B cell (primary cell): ENCODE data around the gene PDE3B. TPM values are rescaled to one million over a fixed set of nuclear protein-coding genes. Genes with fewer than 3 reads are reported as not detected.

Experiments
- ATAC-seq: fragments of 200-7000 bp; cut with Tn5 transposase; one replicate; pipeline ENCODE4 v1.10.0; 2021; ENCODE audit warnings: low read depth, mild to moderate bottlenecking, moderate number of reproducible peaks, moderate library complexity
- CTCF ChIA-PET: fragments of 350-600 bp; sonication (Branson Sonifier 250); formaldehyde crosslinking; loops from one replicate; lab custom pipeline; 2021; ENCODE audit warnings: antibody characterized with exemption, inconsistent platforms; lab: Charles Lee
- POLR2A ChIA-PET: fragments of 350-600 bp; sonication (Branson Sonifier 250); formaldehyde crosslinking; loops from one replicate; lab custom pipeline; 2021; ENCODE audit warnings: antibody characterized with exemption; lab: Charles Lee
- DNase-seq: peaks from one replicate; pipeline ENCODE4 v3.0.0; 2013
- H2AFZ ChIP-seq: 2 replicates; pipeline ENCODE4 v1.6.1; 2012; ENCODE audit warnings: mild to moderate bottlenecking, low read depth, low read length; ENCODE audit not compliant: insufficient read depth, poor library complexity, severe bottlenecking
- H3K27ac ChIP-seq, 2 donors: 1 replicate in 1 of 2; 2 replicates in 1 of 2; pipeline ENCODE4 v1.5.1; 2012 to 2013; ENCODE audit warnings: low read length in 2 of 2, mild to moderate bottlenecking in 2 of 2, moderate library complexity in 1 of 2
- H3K27me3 ChIP-seq, 4 experiments: fragments of 200-600 bp in 1 of 4; sonication (generic) in 1 of 4; replicated peaks in 1 of 4; 1 replicate in 2 of 4; 2 replicates in 2 of 4; pipeline versions ENCODE4 v1.6.1 to v1.7.0; 2013 to 2016; ENCODE audit warnings: low read length in 3 of 4, mild to moderate bottlenecking in 2 of 4, mixed read lengths in 1 of 4, moderate library complexity in 1 of 4; ENCODE audit not compliant: insufficient read depth in 4 of 4, control insufficient read depth in 3 of 4; ENCODE audit errors: control extremely low read depth in 1 of 4
- H3K36me3 ChIP-seq, 2 experiments: replicated peaks in 1 of 2; 1 replicate in 1 of 2; 2 replicates in 1 of 2; pipeline versions ENCODE4 v1.6.1 to v1.7.1; 2013; ENCODE audit warnings: low read length in 1 of 2; ENCODE audit not compliant: insufficient read depth in 2 of 2, control insufficient read depth in 1 of 2; ENCODE audit errors: control extremely low read depth in 1 of 2, extremely low read depth in 1 of 2
- H3K4me1 ChIP-seq, 2 donors: fragments of 200-600 bp in 1 of 2; sonication (generic) in 1 of 2; 1 replicate in 1 of 2; 2 replicates in 1 of 2; pipeline versions ENCODE4 v1.5.1 to v1.6.1; 2013 to 2017; ENCODE audit warnings: low read length in 2 of 2; ENCODE audit not compliant: control insufficient read depth in 2 of 2, insufficient read depth in 2 of 2
- H3K4me2 ChIP-seq: replicated peaks from 2 replicates; pipeline ENCODE3; 2012; ENCODE audit warnings: mild to moderate bottlenecking, low read depth, low read length; ENCODE audit not compliant: poor library complexity, severe bottlenecking
- H3K4me3 ChIP-seq, 5 experiments: fragments of 200-600 bp in 1 of 5; sonication (generic) in 1 of 5; 1 replicate in 3 of 5; 2 replicates in 2 of 5; pipeline versions ENCODE4 v1.5.1 to v1.7.0; 2011 to 2016; ENCODE audit warnings: low read length in 4 of 5, mild to moderate bottlenecking in 4 of 5, low read depth in 2 of 5, control low read depth in 1 of 5, moderate library complexity in 1 of 5; ENCODE audit not compliant: insufficient read depth in 1 of 5; ENCODE audit errors: control extremely low read depth in 1 of 5, extremely low read depth in 1 of 5
- H3K79me2 ChIP-seq: fragments of 200-600 bp; sonication (generic); one replicate; pipeline ENCODE4 v1.6.0; 2016; ENCODE audit warnings: low read length; ENCODE audit not compliant: control insufficient read depth, insufficient read depth
- H3K9ac ChIP-seq: fragments of 200-600 bp; sonication (generic); 2 replicates; pipeline ENCODE4 v1.6.1; 2017; ENCODE audit warnings: mild to moderate bottlenecking, low read length, moderate library complexity
- H3K9me3 ChIP-seq, 3 donors: one replicate each; pipeline versions ENCODE4 v1.6.1 to v1.7.1; 2013; ENCODE audit warnings: low read length in 2 of 3; ENCODE audit not compliant: control insufficient read depth in 2 of 3, insufficient read depth in 1 of 3; ENCODE audit errors: control extremely low read depth in 1 of 3
- H4K20me1 ChIP-seq: 2 replicates; pipeline ENCODE4 v1.6.0; 2012; ENCODE audit warnings: mild to moderate bottlenecking, low read length; ENCODE audit not compliant: insufficient read depth, control insufficient read depth, poor library complexity, severe bottlenecking
- H3K27ac Mint-ChIP-seq: one replicate; pipeline ENCODE4 v1.8.0; 2021; ENCODE audit warnings: mixed read lengths
- H3K27me3 Mint-ChIP-seq: one replicate; pipeline ENCODE4 v1.8.0; 2021; ENCODE audit warnings: mixed read lengths
- H3K4me1 Mint-ChIP-seq: one replicate; pipeline ENCODE4 v1.8.0; 2021; ENCODE audit warnings: mixed read lengths
- H3K4me3 Mint-ChIP-seq: one replicate; pipeline ENCODE4 v1.8.0; 2021; ENCODE audit warnings: mixed read lengths
- H3K9me3 Mint-ChIP-seq: one replicate; pipeline ENCODE4 v1.8.0; 2022; ENCODE audit warnings: mixed read lengths; ENCODE audit not compliant: insufficient read depth
- EZH2 ChIP-seq: IDR thresholded peaks from 2 replicates; pipeline ENCODE4 v1.6.1; 2012; ENCODE audit warnings: borderline replicate concordance, low read depth, mild to moderate bottlenecking, moderate library complexity, low read length; ENCODE audit not compliant: insufficient read depth, poor library complexity, severe bottlenecking
- WGBS: methylation state at CpG from one replicate; pipeline ENCODE4 v1.1.5; 2013; ENCODE audit warnings: missing lambda C conversion rate; ENCODE audit not compliant: insufficient coverage; 5-methylcytosine and 5-hydroxymethylcytosine counted together
- intact Hi-C: fragments of 100-400 bp; cut with micrococcal nuclease; formaldehyde crosslinking; loops from one replicate; pipeline ENCODE4 v1.10.0; 2022
- polyA plus RNA-seq: library from polyadenylated mRNA; depleted of rRNA; stranded (reverse); fragments of >200 nt; gene quantifications from 2 replicates; pipeline ENCODE4 v1.2.3, GENCODE V29; 2012
- total RNA-seq, 2 donors: library from RNA; stranded (reverse); fragments of 120-200 nt in 1 of 2; gene quantifications; 1 replicate in 1 of 2; 2 replicates in 1 of 2; pipeline versions ENCODE4 v1.2.3 to v1.2.4, GENCODE V29; 2013 to 2022
- TF ChIP-seq, protein P1 (sequence below): fragments of 200-600 bp; IDR thresholded peaks from one replicate; pipeline ENCODE4 v1.8.0; 2022; ENCODE audit warnings: antibody characterized with exemption, mild to moderate bottlenecking

Gene PDE3B
- total and polyA plus RNA-seq, 2 donors (not counting 1 experiment from before 2014, with no cell fraction given), result 1.0 to 60.7 TPM

DNA sequence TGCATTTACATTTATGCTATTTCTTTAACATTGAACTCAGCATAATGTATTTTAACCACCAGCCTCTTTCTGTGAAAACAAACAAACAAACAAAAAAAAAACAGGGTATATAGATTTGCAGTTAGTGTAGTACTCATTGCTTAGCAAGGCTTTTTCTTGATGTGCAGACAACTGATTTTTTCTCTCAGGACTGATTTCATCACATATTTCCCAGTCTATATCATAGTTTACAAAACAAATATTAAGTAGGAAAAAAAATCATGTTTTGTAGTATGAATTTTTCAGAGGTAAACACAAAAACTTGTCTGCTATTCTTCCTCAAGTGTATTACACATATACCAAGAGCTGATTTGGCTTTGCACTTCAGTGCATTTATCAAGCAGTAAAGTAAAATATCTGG is 123.0 kb downstream of the PDE3B start:
- Histone ChIP-seq H3K36me3 (no peaks in the 10 kb centered on the region), H3K9me3 (no peaks in the 10 kb centered on the region), H3K4me1 (peaks cover 17 to 25% of the 10 kb centered on the region in 2 donors), H3K4me2 (no peak overlapping the region), H4K20me1 (no peaks in the 10 kb centered on the region), H3K27me3 (peaks cover 0 to 5% (median 2%) of the 10 kb centered on the region in 4 experiments), H3K79me2 (no peaks in the 10 kb centered on the region), H3K9ac (no peak overlapping the region), H3K4me3 (no peak overlapping the region), H3K27ac (no peak overlapping the region), H2AFZ (no peak overlapping the region)
- no peak overlapping the region for H3K4me3 Mint-ChIP-seq
- DNase-seq, result no peak
- ChIA-PET CTCF (interaction anchor here (0.6 to 3.5 kb wide), 5 partner anchors 23 to 267 kb away, joined by 3 to 22 read pairs (median 12); partner anchors contain the start of genes COPB1 and CYP2R1), POLR2A (interaction anchor here (1.5 kb wide), 1 partner anchor 125 kb away, joined by 4 read pairs; the partner anchor contains the start of gene CYP2R1)
- TF ChIP-seq, protein P1, sequence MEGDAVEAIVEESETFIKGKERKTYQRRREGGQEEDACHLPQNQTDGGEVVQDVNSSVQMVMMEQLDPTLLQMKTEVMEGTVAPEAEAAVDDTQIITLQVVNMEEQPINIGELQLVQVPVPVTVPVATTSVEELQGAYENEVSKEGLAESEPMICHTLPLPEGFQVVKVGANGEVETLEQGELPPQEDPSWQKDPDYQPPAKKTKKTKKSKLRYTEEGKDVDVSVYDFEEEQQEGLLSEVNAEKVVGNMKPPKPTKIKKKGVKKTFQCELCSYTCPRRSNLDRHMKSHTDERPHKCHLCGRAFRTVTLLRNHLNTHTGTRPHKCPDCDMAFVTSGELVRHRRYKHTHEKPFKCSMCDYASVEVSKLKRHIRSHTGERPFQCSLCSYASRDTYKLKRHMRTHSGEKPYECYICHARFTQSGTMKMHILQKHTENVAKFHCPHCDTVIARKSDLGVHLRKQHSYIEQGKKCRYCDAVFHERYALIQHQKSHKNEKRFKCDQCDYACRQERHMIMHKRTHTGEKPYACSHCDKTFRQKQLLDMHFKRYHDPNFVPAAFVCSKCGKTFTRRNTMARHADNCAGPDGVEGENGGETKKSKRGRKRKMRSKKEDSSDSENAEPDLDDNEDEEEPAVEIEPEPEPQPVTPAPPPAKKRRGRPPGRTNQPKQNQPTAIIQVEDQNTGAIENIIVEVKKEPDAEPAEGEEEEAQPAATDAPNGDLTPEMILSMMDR, result no peak
- no peak for TF ChIP-seq EZH2
- no peaks in the 10 kb centered on the region for H3K9me3 Mint-ChIP-seq
- no peak overlapping the region for H3K27ac Mint-ChIP-seq
- no peak for ATAC-seq
- H3K4me1 Mint-ChIP-seq, result peaks cover 20% of the 10 kb centered on the region
- intact Hi-C loops, result loop anchor here (5.0 to 10.0 kb wide), 3 partner anchors 126 to 452 kb away; partner anchors contain the start of gene CYP2R1
- no peaks in the 10 kb centered on the region for H3K27me3 Mint-ChIP-seq

DNA sequence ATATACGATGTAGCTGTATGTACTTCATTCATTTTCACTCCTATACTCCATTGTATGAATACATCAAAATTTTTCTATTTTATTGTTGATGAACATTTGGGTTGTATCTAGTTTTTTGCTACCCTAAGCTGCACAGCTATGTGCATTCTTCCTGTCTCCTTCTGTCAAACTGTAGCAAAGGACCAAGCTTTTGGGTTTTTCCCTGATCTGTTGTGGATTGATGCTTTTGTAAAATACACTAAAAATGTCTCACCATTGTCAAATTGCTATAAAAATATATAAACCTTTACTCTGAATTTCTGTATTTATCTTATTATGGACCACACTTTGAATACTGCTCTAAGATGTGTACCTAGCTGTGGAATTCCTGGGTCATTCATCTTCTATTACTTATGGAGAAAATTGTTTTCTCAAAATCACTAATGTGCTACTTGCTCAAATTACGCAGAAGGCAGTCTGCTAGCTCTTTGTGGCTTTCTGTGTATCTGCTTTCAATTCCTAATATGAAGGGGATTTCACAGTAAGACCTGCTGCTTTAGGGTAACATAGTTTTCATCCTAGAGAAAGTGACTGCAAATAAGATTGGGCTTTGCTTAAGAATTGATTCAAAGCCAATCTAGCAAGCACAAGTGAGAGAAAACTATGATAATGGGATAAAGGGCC is 125.1 kb downstream of the PDE3B start:
- H3K4me1 Mint-ChIP-seq, result peaks cover 20% of the 10 kb centered on the region
- no peak overlapping the region for H3K27ac Mint-ChIP-seq
- CTCF ChIA-PET, result interaction anchor here (0.6 to 2.8 kb wide), 8 partner anchors 21 to 322 kb away, joined by 3 to 17 read pairs (median 4); partner anchors contain the start of gene CYP2R1
- Histone ChIP-seq H4K20me1 (no peaks in the 10 kb centered on the region), H3K9ac (no peak overlapping the region), H3K79me2 (no peaks in the 10 kb centered on the region), H3K4me2 (peak overlapping the region; percentile 7), H3K27ac (peak overlapping the region in 1 of 2 donors; percentile 5), H3K27me3 (peaks cover 0 to 5% (median 2%) of the 10 kb centered on the region in 4 experiments), H3K4me1 (peaks cover 17 to 25% of the 10 kb centered on the region in 2 donors), H3K4me3 (no peak overlapping the region), H3K36me3 (no peaks in the 10 kb centered on the region), H2AFZ (no peak overlapping the region), H3K9me3 (no peaks in the 10 kb centered on the region)
- POLR2A ChIA-PET, result interaction anchor here (0.7 kb wide), 1 partner anchor 124 kb away, joined by 3 read pairs; no protein-coding TSS in a partner anchor
- no peaks in the 10 kb centered on the region for H3K27me3 Mint-ChIP-seq
- no CpG with 5 or more reads among the region's 2 CpGs for WGBS
- no peaks in the 10 kb centered on the region for H3K9me3 Mint-ChIP-seq
- ATAC-seq (peak; percentile 14), DNase-seq (peak; percentile 50)
- TF ChIP-seq, protein P1, result no peak
- TF ChIP-seq EZH2, result no peak
- H3K4me3 Mint-ChIP-seq, result peak overlapping the region; percentile 14
- intact Hi-C loops, result loop anchor here (5.0 to 10.0 kb wide), 3 partner anchors 124 to 454 kb away; partner anchors contain the start of gene CYP2R1
